ENCODE results near the gene TMEM121B.
A peak's percentile ranks its signal among the peaks of the same experiment; 100 is the strongest.
"Not testable (repeated sequence)": the region's sequence is repeated elsewhere in the genome, so short reads cannot be mapped to it uniquely, and the experiment has no call there.

Gene TMEM121B

DNA sequence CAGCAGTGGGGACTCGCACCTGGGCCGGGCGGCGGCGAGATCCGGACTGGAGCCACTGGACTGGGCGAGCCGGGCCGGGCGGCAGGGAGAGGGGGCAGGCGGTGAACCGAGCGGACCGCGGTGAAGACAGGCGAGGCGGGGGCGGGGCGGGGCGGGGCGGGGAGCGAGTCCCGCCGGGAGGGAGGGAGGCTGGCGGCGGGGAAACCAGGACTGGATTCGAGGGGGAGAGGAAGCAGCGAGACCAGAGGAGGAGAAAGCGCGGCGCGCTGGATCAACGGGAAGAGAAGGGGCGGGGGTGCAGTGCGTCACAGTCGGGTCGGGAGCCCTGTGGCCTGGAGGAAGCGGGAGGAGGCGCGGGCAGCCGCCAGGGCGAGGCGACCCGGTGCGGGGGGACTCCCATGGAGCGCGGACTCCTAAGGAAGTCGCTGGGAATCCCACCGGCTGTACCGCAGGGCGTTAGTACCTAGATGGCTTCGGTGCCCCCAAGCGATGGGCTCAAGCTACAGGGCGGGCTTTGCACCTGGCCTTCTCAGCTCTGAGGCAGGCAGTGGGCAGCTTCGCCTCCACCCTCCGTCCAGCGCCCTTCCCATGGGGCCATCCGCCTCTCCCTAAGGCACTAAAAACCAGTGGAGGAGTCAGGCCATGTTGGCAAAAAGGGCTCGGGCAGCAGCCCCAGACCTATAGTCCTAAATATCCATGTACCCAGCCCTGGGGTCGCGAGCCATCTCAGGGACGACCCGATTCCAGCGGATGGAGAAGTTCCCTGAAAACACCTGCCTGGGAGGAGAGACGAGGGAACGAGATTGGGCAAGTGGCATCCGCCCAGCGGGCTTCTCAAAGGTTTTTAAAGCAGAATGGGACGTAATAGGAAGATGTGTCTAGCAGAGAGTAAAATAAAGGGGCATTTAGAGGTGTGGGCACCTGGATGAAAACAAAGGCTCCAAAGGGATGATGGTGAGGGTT lies at the start of gene TMEM121B:
TMEM121B (minus strand) TSS at position 128 of the 963 bp plus-strand sequence. CDS start 233 bp downstream, outside the sequence.
- peak; percentile 94 for DNase-seq

DNA sequence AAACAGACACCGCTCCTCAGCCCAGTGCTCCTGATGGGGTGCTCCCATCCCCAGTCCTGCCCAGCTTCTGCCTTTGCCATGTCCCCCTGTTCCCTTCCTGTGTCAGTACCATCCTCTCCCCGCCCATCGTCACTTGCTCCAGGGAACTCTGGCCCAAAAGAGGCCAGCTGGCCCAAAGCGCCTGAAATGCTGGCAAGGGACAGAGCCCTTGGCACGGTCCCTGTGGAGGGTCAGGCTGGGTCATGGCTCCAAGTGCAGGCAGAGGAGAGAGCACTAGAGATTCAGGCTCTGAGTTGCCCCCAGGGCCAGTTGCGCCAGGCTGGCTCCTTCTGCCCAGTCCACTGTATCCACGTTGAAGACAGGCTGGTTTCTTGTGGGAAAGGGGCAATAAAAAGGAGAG lies 46.3 kb upstream of the TMEM121B start:
- DNase-seq = no peak

DNA sequence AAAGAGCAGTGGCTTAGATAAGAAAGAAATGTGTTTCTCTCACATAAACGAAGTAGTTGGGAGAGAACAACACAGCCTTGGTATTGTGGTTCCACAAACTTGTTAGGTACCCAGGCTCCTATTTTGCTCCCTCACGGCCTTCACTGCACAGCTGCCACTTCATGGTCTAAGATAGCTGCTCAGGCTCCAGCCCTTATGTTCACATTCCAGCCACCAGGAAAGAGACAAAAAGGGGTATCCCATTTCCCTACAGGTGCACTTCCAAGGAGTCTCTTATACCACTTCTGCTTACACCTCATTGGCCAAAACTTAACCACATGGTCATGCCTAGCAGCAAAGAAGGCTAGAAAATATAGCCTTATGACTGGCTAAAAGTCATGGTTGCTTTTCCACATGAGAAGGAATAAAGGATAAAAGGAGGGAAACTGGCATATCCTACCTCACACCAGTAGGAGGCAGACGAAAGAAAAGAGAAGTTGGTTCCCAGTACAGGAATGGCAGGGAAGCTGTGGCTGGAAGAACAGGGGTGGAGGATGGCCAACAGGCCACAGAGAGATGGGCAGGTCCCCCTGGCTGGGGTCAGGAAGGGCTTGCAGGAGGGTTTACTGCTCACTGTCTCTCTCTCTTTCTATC lies 43.3 kb upstream of the TMEM121B start:
- no peak for DNase-seq

DNA sequence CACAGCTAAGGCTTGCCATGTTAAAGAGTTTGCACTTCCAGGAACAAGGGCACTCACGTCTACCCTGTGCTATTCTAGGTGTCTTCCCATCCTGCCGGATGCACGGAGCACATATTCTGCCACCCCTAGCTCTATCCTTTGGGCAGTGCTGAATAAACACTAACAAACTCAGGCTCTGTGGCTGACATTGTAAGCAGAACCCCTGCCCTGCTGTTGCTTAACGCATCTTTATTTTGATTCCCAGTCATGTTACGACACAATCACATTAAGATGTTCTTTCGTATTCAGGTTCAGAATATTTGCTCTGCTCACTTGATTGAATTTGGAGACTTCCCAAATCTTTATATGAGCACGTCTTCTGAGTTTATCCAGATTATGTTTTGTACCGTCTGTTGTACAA lies 41.6 kb upstream of the TMEM121B start:
- DNase-seq = no peak

DNA sequence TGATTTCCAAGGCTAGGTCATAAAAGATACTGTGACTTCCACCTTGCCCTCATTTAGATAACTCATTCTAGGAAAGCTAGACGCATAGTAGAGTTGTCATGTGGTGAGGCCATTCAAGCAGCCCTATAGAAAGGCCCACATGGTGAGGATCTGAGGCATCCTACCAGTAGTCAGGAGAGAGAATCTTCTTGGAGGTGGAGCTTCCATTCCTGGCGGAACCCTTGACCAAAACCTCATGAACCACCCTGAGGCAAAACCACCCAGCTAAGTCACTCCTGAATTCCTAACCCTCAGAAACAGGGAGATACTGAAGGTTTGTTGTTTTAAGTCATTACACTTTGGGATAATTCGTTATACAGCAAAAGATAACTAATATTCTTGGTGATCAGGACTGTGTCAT lies 40.8 kb upstream of the TMEM121B start:
- DNase-seq = no peak

DNA sequence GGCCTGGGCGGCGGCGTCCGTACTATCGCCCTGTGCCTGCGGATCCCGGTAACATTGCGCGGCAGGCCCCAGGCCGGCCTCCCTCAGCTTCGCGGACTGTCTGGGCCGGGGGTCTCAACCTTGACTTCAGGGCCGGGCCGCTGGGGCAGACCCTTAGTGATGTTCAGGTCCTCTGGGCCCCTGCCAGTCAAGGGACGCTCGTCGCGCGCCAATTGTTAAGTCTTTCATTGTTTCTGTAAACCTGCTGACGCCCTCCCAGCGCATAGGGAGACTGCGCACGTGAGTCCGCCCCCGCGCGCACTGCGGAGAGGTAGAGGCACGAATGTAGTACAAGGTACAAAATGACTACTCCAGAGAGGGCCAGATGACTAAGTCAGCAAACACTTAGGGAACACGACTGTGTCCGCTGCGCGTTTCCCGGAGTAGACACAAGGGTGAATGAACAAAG lies 38.4 kb upstream of the TMEM121B start:
- DNase-seq = no peak

GRCh38 chr22:17158568-17159503 lies 37.7 kb upstream of the TMEM121B start, which contains the start of gene HDHD5:
Gene HDHD5 (minus strand): TSS chr22:17159277. CDS start chr22:17159251, 26 bp downstream.
- DNase-seq = peak; percentile 96

GRCh38 chr22:17158176-17158567 lies 37.0 kb upstream of the TMEM121B start:
- DNase-seq = no peak

GRCh38 chr22:17157714-17158113 lies 36.6 kb upstream of the TMEM121B start:
- DNase-seq = no peak

- DNase-seq = no peak
These were observed 34.8 kb upstream of the TMEM121B start for GRCh38 chr22:17155941-17156340.

- DNase-seq = no peak
These were observed 31.8 kb upstream of the TMEM121B start for GRCh38 chr22:17152971-17153370.

- DNase-seq = no peak
These were observed 31.2 kb upstream of the TMEM121B start for GRCh38 chr22:17152340-17152739.

DNA sequence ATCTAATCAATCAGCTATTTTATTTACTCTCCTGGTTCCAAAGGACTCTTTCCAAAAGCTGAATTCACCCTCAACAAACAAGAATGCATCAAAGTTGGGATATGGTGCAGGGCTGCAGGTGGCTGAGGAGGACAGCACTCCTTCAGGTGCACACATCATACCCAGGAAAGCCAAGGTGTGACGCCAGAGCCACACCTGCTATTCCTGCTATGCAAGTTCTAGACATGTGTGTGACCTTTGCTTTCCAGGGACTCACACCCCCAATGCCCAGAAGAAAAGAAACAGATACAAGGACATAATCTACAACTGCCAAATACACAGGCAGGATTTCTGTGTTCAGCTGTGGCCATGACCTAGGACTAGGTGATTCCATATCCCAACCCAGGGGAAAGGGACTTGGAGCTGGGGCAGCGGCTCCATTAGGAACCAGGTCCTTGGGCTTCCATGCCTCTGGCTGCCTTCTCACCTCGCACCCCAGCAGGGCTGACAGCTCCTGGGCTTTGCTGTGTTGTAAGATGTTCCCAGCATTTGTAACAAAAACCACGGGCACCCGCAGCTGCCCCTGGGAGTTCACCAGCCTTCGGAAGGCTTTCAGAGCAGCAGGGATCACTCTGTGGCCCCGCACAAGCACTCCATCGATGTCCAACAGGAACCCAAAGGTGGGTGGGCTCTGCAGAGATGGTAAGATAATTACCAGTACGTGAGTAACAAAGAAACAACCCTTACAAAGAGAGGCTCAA lies 28.1 kb upstream of the TMEM121B start:
- DNase-seq = no peak

- DNase-seq = not testable (repeated sequence)
These were observed 26.3 kb upstream of the TMEM121B start for GRCh38 chr22:17147458-17147857.

DNA sequence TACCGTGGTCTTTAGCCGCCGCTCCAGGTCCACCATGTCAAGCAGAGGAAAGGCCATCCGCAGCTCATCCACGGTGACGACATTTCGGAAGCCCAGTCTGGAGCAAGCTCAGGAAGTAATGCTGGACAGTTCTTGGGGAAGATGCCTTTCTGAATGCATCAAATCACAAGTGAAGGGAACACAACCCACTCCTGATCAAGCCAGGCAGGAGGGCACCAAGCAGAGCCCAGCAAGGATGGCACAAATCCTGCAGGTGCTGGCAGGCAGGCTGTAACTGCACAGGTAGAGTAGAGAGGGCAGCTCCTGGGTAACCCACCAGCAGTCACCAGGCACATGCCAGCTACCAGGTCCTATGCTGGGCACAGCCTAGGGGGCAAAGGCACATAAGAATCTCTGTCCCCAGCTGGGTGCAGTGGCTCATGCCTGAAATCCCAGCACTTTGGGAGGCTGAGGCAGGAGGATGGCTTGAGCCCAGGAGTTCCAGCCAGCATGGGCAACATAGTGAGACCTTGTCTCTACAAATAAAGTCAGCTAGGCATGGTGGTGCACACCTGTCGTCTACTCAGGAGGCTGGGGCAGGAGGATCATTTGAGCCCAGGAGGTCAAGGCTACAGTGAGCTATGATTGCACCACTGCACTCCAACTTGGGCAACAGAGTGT lies 24.0 kb upstream of the TMEM121B start:
- no peak for DNase-seq

DNA sequence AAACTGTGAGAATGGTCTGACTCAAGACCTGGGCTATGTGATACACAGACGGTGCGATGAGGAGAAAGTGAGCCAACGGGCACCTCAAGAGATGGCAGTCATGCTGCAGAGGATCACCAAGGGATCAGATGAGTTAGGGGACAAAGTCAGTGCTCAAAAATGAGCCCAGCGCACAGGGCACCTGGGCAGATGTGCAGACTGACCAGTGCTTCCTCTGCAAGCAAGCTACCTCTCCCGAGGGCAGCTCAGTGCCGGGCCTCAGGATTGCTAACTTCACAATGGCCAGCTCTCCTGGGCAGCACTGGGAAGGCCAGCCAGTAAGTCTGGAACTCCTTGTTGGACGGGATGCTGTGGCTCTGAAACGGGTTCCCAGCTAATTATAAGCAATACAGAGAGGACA lies 22.7 kb upstream of the TMEM121B start:
- no peak for DNase-seq

DNA sequence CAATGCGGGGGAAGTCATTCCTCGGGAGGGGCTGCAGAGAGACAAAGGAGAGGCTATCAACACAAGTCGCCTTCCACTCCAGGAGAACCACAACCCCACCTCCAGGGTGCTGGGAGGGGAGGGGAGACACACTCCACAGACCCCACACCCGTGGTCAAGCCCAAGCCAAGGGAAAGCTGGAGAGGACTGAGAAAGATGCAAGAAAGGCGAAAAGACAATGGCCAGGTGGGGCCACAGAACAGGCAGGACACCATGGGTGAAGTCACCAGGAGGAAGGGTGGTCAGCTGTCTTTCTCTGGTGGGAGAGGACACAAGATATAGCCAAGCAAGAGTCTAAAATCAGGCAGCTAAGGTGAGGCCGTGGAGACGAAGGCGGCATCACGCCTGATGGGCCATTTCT lies 21.9 kb upstream of the TMEM121B start:
- no peak for DNase-seq

GRCh38 chr22:17140826-17141766 lies 19.9 kb upstream of the TMEM121B start:
- no peak for DNase-seq

- no peak for DNase-seq
These were observed 18.9 kb upstream of the TMEM121B start for GRCh38 chr22:17140022-17140421.

GRCh38 chr22:17138513-17138912 lies 17.4 kb upstream of the TMEM121B start:
- no peak for DNase-seq

Data from eye (tissue), 1 donor.